Prostate gland (tissue), 2 donors: ENCODE measurements around the gene ACAD11. TPM values are rescaled to one million over a fixed set of nuclear protein-coding genes. Genes with fewer than 3 reads are reported as not detected.

ENCODE experiments used
- DNase-seq: peaks from one replicate; pipeline ENCODE4 v3.0.0-alpha.2; 2019; ENCODE audit warnings: low spot score
- H3K27ac ChIP-seq, 2 donors: fragments of 200-600 bp; sonication (generic); 2 replicates each; pipeline ENCODE4 v1.5.1; 2017 to 2019
- H3K27me3 ChIP-seq: fragments of 200-600 bp; sonication (generic); replicated peaks from 2 replicates; pipeline ENCODE4 v1.5.1; 2019; ENCODE audit not compliant: insufficient read depth
- H3K36me3 ChIP-seq, 2 donors: fragments of 200-600 bp; sonication (generic); 1 replicate in 1 of 2; 2 replicates in 1 of 2; pipeline versions ENCODE4 v1.5.1 to v1.8.1; 2017 to 2019
- H3K4me1 ChIP-seq: fragments of 200-600 bp; sonication (generic); replicated peaks from 2 replicates; pipeline ENCODE4 v1.5.1; 2019
- H3K4me3 ChIP-seq, 2 donors: fragments of 200-600 bp; sonication (generic); 2 replicates each; pipeline ENCODE4 v1.5.1; 2017 to 2019
- H3K9me3 ChIP-seq: fragments of 200-600 bp; sonication (generic); 2 replicates; pipeline ENCODE4 v1.5.1; 2017
- POLR2A ChIP-seq: fragments of 450-650 bp; IDR thresholded peaks from one replicate; pipeline ENCODE4 v1.6.1; 2016; ENCODE audit warnings: antibody characterized with exemption, mild to moderate bottlenecking
- POLR2AphosphoS5 ChIP-seq: sonication (generic); formaldehyde crosslinking; IDR thresholded peaks from one replicate; pipeline ENCODE4 v1.6.1; 2017; ENCODE audit warnings: antibody characterized with exemption
- WGBS: methylation state at CpG from one replicate; pipeline ENCODE4 v1.1.5; 2018; 5-methylcytosine and 5-hydroxymethylcytosine counted together
- intact Hi-C: fragments of 100-400 bp; cut with DNase I; formaldehyde crosslinking; loops from one replicate; pipeline ENCODE4 v1.14.2; 2022
- total RNA-seq, 2 donors: library from RNA; depleted of rRNA; stranded (reverse); fragments of >200 nt; gene quantifications; one replicate each; pipeline ENCODE4 v1.1.0, GENCODE V29; 2016
- TF ChIP-seq, protein P1 (sequence below), 4 experiments: fragments of 200-600 bp in 2 of 4; fragments of 450-650 bp in 2 of 4; sonication (generic) in 2 of 4; IDR thresholded peaks; 1 replicate in 3 of 4; 2 replicates in 1 of 4; pipeline ENCODE4 v1.5.1; 2016 to 2019; ENCODE audit warnings: antibody characterized with exemption in 4 of 4, mild to moderate bottlenecking in 2 of 4, moderate library complexity in 2 of 4

The ACAD11 gene
- total RNA-seq, 2 donors from 2014 or later = 13.8 to 22.7 TPM

DNA sequence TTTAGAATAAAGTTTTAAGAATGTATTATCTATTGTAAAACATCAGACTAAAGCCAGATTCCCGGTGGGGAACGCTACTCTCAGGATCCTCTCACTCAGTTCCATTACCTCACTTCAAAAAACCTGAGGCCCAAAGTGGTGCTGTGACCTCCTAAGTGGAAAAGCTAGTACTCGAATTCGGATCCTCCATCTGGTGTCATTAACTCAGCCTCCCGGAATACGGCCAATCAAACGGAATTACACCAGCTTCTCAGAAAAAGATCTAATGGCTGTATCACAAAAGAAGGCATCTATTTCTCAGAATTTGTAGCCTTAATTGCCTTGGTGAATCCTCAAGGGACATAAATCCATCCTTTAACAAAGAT, 627 bp downstream of the ACAD11 start:
- no peak for DNase-seq
- Histone ChIP-seq H3K9me3 (no peaks in the 10 kb centered on the region), H3K27ac (peak overlapping the region; percentile 89 to 91), H3K36me3 (no peaks in the 10 kb centered on the region), H3K27me3 (no peaks in the 10 kb centered on the region), H3K4me3 (peak overlapping the region; percentile 75 to 77), H3K4me1 (peaks cover 7% of the 10 kb centered on the region)
- 8% methylated on average over 7 of the region's 7 CpGs for WGBS
- no peak for TF ChIP-seq POLR2AphosphoS5
- TF ChIP-seq, protein P1, sequence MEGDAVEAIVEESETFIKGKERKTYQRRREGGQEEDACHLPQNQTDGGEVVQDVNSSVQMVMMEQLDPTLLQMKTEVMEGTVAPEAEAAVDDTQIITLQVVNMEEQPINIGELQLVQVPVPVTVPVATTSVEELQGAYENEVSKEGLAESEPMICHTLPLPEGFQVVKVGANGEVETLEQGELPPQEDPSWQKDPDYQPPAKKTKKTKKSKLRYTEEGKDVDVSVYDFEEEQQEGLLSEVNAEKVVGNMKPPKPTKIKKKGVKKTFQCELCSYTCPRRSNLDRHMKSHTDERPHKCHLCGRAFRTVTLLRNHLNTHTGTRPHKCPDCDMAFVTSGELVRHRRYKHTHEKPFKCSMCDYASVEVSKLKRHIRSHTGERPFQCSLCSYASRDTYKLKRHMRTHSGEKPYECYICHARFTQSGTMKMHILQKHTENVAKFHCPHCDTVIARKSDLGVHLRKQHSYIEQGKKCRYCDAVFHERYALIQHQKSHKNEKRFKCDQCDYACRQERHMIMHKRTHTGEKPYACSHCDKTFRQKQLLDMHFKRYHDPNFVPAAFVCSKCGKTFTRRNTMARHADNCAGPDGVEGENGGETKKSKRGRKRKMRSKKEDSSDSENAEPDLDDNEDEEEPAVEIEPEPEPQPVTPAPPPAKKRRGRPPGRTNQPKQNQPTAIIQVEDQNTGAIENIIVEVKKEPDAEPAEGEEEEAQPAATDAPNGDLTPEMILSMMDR (IDR thresholded peaks at IDR 0.05) = no peak
- TF ChIP-seq POLR2A = no peak
- intact Hi-C loops = no loop called here

DNA sequence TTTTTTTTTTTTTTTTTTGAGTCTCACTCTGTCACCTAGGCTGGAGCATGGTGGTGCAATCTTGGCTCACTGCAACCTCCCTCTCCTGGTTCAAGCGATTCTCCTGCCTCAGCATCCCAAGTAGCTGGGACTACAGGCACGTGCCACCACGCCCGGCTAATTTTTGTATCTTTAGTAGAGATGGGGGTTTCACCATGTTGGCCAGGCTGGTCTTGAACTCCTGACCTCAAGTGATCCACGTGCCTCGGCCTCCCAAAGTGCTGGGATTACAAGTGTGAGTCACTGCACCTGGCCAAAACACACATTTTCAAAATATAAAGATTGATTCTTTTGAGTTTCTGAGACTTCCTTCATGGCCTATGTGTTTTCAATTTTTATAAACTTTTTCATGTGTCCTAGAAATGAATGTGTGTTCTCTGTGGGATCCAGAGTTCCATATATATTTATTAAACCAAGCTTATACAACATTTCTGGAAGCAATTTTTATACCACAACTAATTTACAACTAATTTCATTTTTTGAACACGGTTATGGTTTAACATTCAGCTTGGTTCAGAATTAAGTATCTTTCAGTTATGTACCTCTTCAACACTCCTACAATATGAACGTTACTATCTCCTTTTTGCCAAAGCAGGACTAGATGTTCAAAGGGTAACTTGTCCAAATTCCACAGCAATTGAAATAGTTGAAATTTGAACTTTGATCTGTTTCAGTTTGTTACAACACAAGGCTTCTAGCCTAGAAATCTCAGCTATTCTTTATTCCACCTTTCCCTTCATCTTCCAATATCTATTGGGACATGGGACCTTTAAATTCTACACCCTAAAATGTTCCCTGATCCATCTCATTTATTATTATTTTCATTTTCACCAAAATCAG, 1.5 kb downstream of the ACAD11 start:
- 91% methylated on average over 8 of the region's 8 CpGs for WGBS
- Histone ChIP-seq H3K4me3 (peak overlapping the region in 1 of 2 donors; percentile 77), H3K27ac (no peak overlapping the region), H3K36me3 (no peaks in the 10 kb centered on the region), H3K27me3 (no peaks in the 10 kb centered on the region), H3K9me3 (no peaks in the 10 kb centered on the region), H3K4me1 (peaks cover 7% of the 10 kb centered on the region)
- TF ChIP-seq POLR2A (no peak), POLR2AphosphoS5 (no peak)
- TF ChIP-seq, protein P1 (IDR thresholded peaks at IDR 0.05) = no peak
- no peak for DNase-seq
- intact Hi-C loops = no loop called here

DNA sequence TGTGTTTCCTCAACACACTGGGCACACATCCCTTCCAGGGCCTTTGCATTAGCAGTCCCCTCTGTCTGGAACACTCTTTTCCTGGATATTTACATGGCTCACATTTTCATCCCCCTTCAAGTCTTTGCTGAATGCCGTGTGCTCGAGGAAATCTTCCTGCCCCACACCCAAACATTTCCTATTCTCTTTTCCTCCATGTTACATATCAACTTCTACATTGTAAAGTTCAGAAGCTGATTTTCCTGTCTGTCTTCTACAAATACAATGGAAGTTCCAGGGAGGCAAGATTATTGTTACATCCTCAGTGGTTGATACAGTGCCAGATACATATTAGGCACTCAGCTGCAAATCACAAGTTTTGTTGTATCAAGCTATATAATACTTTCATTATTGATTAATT, 4.1 kb downstream of the ACAD11 start:
- 59% methylated on average over 2 of the region's 2 CpGs for WGBS
- Histone ChIP-seq H3K27ac (peak overlapping the region in 1 of 2 donors; percentile 17), H3K27me3 (no peaks in the 10 kb centered on the region), H3K36me3 (no peaks in the 10 kb centered on the region), H3K9me3 (no peaks in the 10 kb centered on the region), H3K4me1 (peaks cover 12% of the 10 kb centered on the region), H3K4me3 (no peak overlapping the region)
- TF ChIP-seq POLR2AphosphoS5 = peak; percentile 31
- TF ChIP-seq, protein P1 (IDR thresholded peaks at IDR 0.05) = no peak
- no peak for TF ChIP-seq POLR2A
- intact Hi-C loops = no loop called here
- no peak for DNase-seq

DNA sequence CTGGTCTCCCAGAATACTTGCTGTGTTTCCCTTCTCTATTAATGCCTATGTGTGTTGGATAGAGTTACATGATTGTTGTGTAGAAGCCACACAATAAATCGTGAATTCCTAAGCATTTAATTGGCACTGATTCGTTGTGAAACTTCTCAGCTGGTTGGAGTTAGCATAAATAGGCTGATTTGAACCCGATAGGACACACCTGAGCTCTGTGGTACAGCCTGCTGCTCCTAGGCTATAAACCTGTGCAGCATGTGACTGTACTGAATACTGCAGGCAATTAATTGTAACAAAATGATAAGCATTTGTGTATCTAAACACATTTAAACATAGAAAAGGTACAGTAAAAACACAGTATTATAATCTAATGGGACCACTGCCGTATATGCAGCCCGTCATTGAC, 4.9 kb downstream of the ACAD11 start:
- intact Hi-C loops = no loop called here
- Histone ChIP-seq H3K4me3 (no peak overlapping the region), H3K36me3 (no peaks in the 10 kb centered on the region), H3K27ac (peak overlapping the region in 1 of 2 donors; percentile 17), H3K9me3 (no peaks in the 10 kb centered on the region), H3K4me1 (peaks cover 12% of the 10 kb centered on the region), H3K27me3 (no peaks in the 10 kb centered on the region)
- WGBS = 67% methylated on average over 5 of the region's 5 CpGs
- DNase-seq = no peak
- TF ChIP-seq POLR2AphosphoS5 (no peak), POLR2A (no peak)
- TF ChIP-seq, protein P1 (IDR thresholded peaks at IDR 0.05) = no peak

DNA sequence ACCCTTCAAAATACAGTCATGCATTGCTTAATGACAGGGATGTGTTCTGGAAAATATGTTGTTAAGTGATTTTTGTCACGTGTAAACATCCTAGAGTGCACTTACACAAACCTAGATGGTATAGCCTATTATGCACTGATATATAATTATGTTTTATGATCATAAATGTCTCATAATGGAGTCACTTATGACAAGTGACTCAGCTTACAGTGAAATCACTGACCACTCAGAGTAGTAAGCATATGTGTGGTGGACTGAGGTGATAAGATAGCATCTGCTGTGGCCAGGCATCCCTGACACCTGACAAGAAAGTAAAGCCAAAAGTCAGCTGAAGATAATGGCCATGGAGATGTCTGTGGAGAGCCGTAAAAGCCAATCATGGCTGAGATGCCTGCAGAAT, 5.4 kb downstream of the ACAD11 start:
- Histone ChIP-seq H3K36me3 (no peaks in the 10 kb centered on the region), H3K27me3 (no peaks in the 10 kb centered on the region), H3K27ac (no peak overlapping the region), H3K9me3 (no peaks in the 10 kb centered on the region), H3K4me1 (peaks cover 12% of the 10 kb centered on the region), H3K4me3 (no peak overlapping the region)
- DNase-seq = no peak
- intact Hi-C loops = no loop called here
- 94% methylated on average over 2 of the region's 2 CpGs for WGBS
- TF ChIP-seq, protein P1 (IDR thresholded peaks at IDR 0.05) = no peak
- no peak for TF ChIP-seq POLR2A
- TF ChIP-seq POLR2AphosphoS5 = no peak
